Inflammatory macrophage (primary cell): ENCODE data around the gene HK1.

Source experiments
- DNase-seq, 2 donors: peaks; one replicate each; pipeline ENCODE4 v3.0.0-alpha.2; 2020 to 2022

Gene HK1

GRCh38 chr10:69406816-69407580, 128.7 kb downstream of the HK1 start:
- no peak for DNase-seq

- peak; percentile 19 to 31 for DNase-seq
Measured at GRCh38 chr10:69407621-69408301, 129.5 kb downstream of the HK1 start.

DNA sequence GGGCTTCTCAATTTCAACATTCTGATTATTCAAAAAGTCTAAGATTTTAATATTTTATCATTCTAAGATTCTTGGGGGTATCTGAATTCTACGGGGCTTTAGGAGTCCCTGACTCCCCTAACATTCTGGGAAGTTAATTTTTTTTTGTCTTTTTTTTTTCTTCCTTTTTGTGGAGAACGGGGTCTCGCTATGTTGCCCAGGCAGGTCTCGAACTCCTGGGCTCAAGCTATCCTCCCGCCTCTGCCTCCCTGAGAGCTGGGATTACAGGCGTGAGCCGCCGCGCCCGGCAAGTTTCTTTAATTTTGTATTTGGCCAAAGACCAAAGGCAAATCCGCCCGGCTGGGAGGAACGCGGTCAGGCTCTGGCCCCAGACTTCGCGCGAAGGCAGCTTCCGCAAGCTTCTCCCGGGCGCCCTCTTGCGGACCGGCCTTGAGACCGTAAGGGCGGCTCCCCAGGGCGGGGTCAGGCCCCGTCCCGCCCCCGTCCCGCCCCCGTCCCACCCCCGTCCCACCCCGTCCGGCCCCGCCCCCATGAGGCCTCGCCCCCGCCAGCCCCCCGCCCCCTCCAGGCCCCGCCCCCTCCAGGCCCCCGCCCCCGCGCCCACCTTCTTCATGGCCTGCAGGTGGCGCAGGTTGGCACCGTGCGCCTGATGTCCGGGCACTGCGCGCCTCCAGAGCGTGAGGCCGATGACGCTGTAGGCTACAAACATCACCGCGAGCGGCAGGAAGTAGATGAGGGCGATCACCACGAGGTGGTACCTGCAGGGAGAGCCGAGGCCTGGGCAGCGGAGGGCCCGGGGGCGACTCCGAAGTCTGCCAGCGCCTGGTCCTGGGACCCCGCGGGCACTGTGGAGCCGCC, 130.3 kb downstream of the HK1 start:
- DNase-seq = peak; percentile 92 to 95

DNA sequence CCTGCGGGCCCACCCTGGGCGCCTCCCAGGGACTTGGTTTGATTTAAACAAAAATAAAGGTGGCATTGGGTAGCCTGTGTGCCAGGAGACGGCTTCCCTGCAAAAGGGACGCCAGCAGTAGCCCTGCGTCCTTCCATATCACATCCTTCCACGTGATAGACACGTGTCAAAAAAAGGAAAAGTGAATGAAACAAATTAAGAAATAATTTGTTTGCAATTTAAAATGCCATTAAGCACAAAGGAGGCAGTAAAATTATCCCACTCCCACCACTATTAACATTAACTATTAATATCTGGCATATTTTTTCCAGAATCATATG, 130.8 kb downstream of the HK1 start:
- no peak for DNase-seq

DNA sequence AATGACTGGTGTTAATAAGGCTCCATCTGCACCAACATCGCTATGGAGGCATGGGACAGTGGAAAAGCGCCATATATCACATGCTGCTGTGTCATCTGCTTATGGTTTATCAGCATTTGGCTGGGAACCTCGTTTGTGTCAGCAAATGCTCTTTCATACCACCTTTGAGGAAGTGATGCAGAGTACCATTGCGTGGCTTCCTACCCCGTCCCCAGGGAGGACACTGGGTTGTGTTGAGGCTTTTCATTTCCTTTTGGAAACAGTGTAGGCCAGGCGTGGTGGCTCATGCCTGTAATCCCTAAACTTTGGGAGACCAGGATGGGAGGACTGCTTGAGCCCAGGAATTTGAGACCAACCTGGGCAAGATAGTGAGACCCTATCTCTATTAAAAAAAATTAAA, 131.7 kb downstream of the HK1 start:
- peak; percentile 77 to 80 for DNase-seq

GRCh38 chr10:69410487-69410886, 132.2 kb downstream of the HK1 start:
- DNase-seq = no peak

DNA sequence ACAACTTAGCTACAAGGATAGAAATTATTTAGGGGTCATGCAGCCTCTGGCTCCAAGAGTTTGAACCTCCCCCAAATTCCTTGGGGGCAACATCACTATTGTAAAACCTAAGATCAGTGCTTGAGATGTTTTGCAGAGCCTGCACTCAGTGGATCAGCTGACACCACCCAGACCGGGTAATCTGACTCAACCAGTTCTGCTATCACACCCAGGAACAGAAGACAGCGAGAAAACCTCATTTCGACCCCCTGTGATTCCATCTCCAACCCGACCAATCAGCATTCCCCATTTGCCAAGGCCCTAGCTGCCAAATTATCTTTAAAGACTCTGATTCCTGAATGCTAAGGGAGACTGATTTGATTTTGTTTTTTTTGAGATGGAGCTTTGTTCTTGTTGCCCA, 133.2 kb downstream of the HK1 start:
- DNase-seq = peak in 1 of 2 donors; percentile 27

- DNase-seq = peak in 1 of 2 donors; percentile 14
Measured at GRCh38 chr10:69412232-69412790, 134.0 kb downstream of the HK1 start.

GRCh38 chr10:69413221-69413865, 135.0 kb downstream of the HK1 start:
- peak; percentile 44 to 52 for DNase-seq

DNA sequence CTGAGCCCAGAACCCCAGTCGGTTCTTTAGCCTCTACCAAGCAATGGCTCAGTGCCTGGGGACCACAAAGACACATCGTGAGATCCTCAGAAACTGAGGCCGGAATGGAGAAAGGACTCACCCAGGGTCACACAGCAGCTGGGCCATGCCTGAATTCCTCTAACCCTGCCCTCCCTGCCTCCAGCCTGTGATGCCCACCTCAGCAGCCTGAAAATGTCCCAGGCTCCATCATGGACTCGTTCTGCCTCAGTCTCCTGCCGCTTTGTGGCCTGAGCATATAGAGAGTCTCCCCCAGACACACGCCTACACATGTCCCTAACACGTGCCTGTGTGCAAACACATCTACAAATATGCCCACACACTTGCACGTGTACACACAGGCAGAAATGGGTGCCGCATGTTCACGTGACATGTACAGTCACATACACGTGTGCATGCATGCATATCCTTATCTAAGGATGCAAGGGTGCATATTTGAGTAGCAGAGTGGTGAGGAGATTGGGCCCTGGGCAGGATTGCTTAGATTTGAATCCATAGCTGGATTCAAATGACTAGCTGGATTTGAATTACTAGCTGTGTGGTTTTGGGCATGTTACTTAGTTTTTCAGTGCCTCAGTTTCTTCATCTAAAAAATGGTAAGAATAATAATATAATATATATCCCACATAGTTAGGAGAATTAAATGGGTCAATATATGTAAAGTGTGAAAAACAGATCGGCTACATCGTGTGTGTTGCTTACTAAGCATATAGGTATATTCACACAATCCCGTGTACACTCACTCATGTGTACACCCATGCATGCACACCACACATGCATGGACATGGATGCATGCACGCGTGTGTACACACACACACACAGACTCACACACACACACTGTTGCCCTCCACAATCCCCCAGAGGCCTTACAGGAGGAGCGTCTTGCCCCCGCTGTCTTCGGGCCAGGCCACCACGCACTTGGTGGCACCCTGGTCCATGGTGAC, 136.0 kb downstream of the HK1 start:
- no peak for DNase-seq

DNA sequence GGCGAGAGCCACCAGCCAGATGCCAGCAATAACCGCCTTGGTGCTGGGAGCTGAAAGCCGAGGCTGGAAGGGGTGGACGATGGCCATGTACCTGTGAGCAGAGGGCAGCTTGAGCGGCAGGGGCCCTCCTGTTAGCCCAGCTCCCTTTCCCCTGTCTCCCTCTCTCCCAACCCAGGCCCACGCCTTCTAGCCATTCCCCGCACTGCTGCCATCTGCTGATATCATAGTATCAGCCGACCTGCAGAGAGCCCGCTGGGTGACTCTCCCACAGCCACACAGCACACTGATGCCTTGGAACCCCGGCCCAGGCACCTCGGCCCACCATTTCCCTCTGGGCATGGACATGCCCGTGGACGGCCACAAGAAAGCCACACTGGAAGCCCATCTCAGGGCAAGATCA, 136.8 kb downstream of the HK1 start:
- no peak for DNase-seq

DNA sequence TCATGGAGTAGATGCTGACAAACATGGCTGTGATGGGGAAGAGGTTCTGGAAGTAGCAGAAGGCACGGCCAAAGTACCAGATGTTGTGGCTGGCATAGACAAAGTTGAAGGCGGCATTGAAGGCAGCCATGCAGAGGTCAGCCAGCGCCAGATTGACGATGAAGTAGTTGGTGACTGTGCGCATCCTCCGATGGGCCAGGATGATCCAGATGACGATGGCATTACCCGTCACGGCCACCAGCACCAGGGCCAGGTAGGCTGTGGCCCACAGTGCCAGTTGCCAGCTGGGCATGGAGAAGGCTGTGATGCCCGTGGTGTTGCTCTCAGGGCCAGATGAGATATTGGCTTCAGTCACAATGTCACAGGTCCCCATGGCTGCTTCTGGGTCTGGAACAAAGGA, 137.7 kb downstream of the HK1 start:
- DNase-seq = no peak

GRCh38 chr10:69416695-69417094, 138.4 kb downstream of the HK1 start, which contains the start of gene TACR2:
Gene TACR2, minus strand, starts transcription at chr10:69416918. Its CDS starts 595 bp downstream, at chr10:69416323.
- no peak for DNase-seq

DNA sequence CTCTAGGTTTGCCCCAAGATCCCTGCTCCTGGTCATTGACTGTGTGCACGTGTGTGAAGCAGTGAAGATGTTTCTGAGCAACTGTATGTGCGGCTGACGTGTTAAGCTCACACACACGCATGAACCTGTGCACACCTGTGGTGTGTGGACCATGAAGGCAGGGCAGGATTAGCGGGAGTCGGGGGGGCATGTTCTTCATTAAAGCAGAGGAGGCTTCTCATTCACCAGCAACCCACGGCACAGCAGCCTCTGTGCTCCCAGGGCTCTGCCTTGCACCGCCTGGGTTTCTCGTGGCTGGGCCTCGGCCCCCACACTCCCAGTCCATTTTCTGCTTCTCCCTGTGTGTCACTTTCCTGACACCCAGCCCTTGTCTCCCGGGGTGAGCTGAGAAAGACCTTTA, 139.2 kb downstream of the HK1 start:
- no peak for DNase-seq

DNA sequence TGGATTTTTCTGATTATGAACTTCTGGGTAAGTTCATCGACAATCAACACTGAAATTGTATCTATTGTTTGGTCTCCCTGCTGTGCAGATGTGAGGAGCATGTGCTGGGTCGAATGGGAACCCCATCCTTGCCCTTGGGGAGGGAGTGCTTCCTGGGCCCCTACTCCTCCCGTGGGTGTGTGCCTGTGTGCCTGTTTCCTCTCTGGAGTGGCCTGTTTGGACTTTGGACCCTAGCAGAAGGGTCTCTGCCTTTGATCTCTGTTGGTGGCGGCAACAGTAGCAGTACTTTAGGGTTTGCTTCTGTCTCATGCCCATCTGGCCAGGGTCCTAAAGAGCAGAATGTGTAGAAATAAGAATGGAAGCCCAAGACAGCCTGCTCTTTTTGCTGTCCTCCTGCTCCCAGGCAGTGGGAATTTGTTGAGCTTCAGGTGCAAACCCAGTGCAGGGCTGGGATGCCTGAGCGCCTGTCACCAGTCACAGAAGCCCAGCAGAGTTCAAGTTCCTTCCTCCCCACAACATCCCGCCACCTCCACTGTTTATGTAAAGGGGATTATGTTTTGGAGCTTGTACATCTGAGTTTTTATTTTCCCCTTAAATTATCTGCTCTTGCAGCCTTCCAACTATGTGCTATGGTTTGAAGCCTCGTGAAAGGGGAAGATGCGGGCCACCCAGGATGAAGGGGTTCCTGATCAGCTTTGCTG, 139.9 kb downstream of the HK1 start:
- DNase-seq = no peak

GRCh38 chr10:69419096-69419743, 140.9 kb downstream of the HK1 start:
- DNase-seq = no peak

- DNase-seq = no peak
Measured at GRCh38 chr10:69419744-69420126, 141.4 kb downstream of the HK1 start.

GRCh38 chr10:69421611-69422308, 143.5 kb downstream of the HK1 start:
- DNase-seq = peak; percentile 84 to 87

GRCh38 chr10:69422676-69423075, 144.4 kb downstream of the HK1 start:
- no peak for DNase-seq
